Cardiac muscle cell (in vitro differentiated cells and primary cell): ENCODE results near the gene DIPK2B. TPM values are rescaled to one million over a fixed set of nuclear protein-coding genes. Genes with fewer than 3 reads are reported as not detected.

Source experiments
- DNase-seq, 2 donors: peaks; one replicate each; pipeline versions ENCODE4 v3.0.0 to v3.0.0-alpha.2; 2010 to 2017; ENCODE audit warnings: low read depth in 1 of 2, low spot score in 1 of 2
- H3K27ac ChIP-seq: fragments of 200-600 bp; sonication (generic); 2 replicates; pipeline ENCODE4 v1.5.1; 2016
- H3K27me3 ChIP-seq: fragments of 200-600 bp; sonication (generic); 2 replicates; pipeline ENCODE4 v1.6.0; 2016; ENCODE audit warnings: control low read depth
- H3K36me3 ChIP-seq: fragments of 200-600 bp; sonication (generic); 2 replicates; pipeline ENCODE4 v1.5.1; 2016; ENCODE audit warnings: control low read depth
- H3K4me1 ChIP-seq: fragments of 200-600 bp; sonication (generic); 2 replicates; pipeline ENCODE4 v1.8.1; 2017; ENCODE audit warnings: low read depth, mild to moderate bottlenecking, mixed run types
- H3K4me3 ChIP-seq: fragments of 200-600 bp; sonication (generic); 2 replicates; pipeline ENCODE4 v1.5.1; 2016; ENCODE audit warnings: mild to moderate bottlenecking
- H3K9me3 ChIP-seq: fragments of 200-600 bp; sonication (generic); 2 replicates; pipeline ENCODE4 v1.5.1; 2017; ENCODE audit warnings: low read depth, mild to moderate bottlenecking, control low read depth
- polyA plus RNA-seq: library from polyadenylated mRNA; unstranded; fragments of >200 nt; fragmentation: Nextera tagmentation; extraction: Ambion mirVana; gene quantifications from 2 replicates; pipeline ENCODE4 v1.2.1, GENCODE V29; 2016
- total RNA-seq: library from RNA; depleted of rRNA; stranded (reverse); fragments of >200 nt; gene quantifications from 2 replicates; pipeline ENCODE4 v1.2.3, GENCODE V29; 2016
- TF ChIP-seq, protein P1 (sequence below): IDR thresholded peaks from 2 replicates; pipeline ENCODE4 v1.5.1; 2012; ENCODE audit warnings: low read depth, mild to moderate bottlenecking, low read length

The DIPK2B gene
- total and polyA plus RNA-seq, 2 experiments from 2014 or later = 0.30 TPM; not detected in 1

DNA sequence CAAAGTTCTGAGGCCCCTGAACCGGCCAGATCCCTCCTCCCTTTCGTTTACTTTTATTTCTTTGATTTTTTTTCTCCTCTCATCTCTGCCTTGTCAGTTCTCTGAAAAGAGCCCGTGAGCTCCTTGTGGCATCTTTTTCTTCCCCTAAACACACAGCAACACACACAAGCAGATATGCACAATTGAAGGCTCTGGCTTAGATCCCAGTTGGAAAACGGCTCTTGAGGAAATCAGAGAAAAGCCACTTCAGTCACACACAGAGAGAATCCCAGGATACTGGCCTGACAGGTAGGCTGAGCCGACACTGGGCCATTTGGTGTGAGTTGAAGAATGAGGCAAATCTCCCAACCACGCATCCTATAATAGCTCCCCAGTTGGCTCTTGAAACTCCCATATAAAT, 12.9 kb downstream of the DIPK2B start:
- no peak overlapping the region for H3K4me3 ChIP-seq
- TF ChIP-seq, protein P1, sequence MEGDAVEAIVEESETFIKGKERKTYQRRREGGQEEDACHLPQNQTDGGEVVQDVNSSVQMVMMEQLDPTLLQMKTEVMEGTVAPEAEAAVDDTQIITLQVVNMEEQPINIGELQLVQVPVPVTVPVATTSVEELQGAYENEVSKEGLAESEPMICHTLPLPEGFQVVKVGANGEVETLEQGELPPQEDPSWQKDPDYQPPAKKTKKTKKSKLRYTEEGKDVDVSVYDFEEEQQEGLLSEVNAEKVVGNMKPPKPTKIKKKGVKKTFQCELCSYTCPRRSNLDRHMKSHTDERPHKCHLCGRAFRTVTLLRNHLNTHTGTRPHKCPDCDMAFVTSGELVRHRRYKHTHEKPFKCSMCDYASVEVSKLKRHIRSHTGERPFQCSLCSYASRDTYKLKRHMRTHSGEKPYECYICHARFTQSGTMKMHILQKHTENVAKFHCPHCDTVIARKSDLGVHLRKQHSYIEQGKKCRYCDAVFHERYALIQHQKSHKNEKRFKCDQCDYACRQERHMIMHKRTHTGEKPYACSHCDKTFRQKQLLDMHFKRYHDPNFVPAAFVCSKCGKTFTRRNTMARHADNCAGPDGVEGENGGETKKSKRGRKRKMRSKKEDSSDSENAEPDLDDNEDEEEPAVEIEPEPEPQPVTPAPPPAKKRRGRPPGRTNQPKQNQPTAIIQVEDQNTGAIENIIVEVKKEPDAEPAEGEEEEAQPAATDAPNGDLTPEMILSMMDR = no peak
- H3K36me3 ChIP-seq = no peaks in the 10 kb centered on the region
- DNase-seq = peak in 1 of 2 donors; percentile 13
- H3K27me3 ChIP-seq = no peaks in the 10 kb centered on the region
- no peaks in the 10 kb centered on the region for H3K9me3 ChIP-seq
- no peaks in the 10 kb centered on the region for H3K4me1 ChIP-seq
- H3K27ac ChIP-seq = no peak overlapping the region

DNA sequence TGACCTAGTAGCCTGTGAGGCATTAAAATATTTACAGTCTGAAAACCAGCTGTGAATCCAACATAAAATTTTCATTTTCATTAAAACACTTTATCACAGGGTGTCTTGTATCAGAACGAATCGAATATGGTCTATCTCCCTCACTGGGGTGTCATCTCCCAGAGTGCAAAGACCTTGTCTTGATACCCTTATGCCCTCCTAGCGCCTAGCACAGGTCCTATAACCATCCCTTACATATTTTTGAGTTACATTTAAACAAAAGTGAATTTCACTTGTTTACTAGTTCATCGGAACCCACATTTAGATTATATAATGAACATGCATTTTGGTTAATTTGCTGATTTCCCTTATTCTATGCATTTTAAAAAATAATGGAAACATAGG, 14.0 kb downstream of the DIPK2B start:
- TF ChIP-seq, protein P1 = no peak
- H3K36me3 ChIP-seq = no peaks in the 10 kb centered on the region
- no peak overlapping the region for H3K4me3 ChIP-seq
- DNase-seq = no peak
- no peak overlapping the region for H3K27ac ChIP-seq
- H3K4me1 ChIP-seq = no peaks in the 10 kb centered on the region
- H3K27me3 ChIP-seq = no peaks in the 10 kb centered on the region
- no peaks in the 10 kb centered on the region for H3K9me3 ChIP-seq

DNA sequence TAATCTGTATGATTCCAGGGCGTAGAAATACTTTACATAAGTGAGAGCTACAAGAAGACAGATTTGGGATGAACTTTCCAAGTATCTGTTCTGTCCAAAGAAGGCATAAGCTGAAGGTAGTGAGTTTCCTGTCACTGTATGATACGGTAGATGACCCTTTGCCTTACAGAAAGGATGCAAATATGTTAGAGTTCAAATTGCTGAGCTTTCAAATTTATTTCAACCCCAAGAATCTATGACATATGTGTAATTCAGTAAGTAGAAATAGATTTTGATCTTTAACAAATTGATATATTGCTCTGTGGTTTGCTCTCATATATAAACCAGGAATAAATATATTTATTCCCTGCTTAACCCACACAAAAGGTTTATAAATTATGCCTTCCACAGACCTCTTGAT, 16.5 kb downstream of the DIPK2B start:
- no peaks in the 10 kb centered on the region for H3K9me3 ChIP-seq
- no peaks in the 10 kb centered on the region for H3K4me1 ChIP-seq
- no peak overlapping the region for H3K4me3 ChIP-seq
- H3K27me3 ChIP-seq = no peaks in the 10 kb centered on the region
- no peak for DNase-seq
- TF ChIP-seq, protein P1 = no peak
- H3K27ac ChIP-seq = no peak overlapping the region
- no peaks in the 10 kb centered on the region for H3K36me3 ChIP-seq

DNA sequence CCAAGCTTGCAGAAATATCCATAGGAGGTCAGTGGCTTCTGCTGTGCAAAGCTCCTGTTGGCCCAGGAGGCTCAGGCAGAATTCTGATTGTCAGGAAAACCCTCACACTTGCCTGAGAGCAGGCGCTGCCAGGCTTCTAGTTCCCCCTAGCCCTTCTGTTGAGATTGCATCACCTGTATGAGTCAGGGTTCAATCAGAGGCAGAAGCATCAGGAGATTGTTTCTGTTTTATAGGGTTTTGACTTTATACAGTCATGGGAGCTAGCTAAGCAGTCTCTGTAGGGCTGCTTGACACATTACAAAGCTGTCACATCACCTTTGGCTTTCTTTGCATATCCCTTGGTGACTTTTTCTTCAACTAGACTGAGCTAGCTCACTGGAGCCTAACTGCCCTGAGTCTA, 27.8 kb downstream of the DIPK2B start:
- no peak overlapping the region for H3K27ac ChIP-seq
- H3K27me3 ChIP-seq = no peaks in the 10 kb centered on the region
- no peaks in the 10 kb centered on the region for H3K9me3 ChIP-seq
- no peaks in the 10 kb centered on the region for H3K36me3 ChIP-seq
- no peaks in the 10 kb centered on the region for H3K4me1 ChIP-seq
- no peak overlapping the region for H3K4me3 ChIP-seq
- DNase-seq = peak in 1 of 2 donors; percentile 43
- TF ChIP-seq, protein P1 = no peak

DNA sequence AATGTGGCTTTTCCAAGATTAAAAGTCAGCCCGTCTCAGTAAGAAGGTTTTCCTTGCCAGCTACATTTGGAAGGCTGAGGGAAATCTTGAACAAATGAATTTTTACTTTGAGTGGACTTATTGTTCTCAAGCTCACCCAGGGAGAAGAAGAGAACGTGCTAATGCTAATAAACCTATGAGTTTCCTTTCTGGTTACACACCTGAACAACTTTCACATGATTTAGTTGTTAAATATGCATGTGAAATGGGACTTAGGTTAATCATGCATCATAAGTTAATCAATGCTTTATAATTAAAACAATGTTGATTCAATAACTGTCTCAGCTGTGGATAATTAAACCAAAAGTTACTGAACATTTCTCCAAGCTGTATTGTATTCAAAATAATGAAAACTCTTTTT, 33.9 kb downstream of the DIPK2B start:
- Histone ChIP-seq H3K27ac (no peak overlapping the region), H3K4me3 (no peak overlapping the region), H3K36me3 (no peaks in the 10 kb centered on the region), H3K27me3 (no peaks in the 10 kb centered on the region), H3K9me3 (no peaks in the 10 kb centered on the region), H3K4me1 (no peaks in the 10 kb centered on the region)
- TF ChIP-seq, protein P1 = no peak
- DNase-seq = no peak

DNA sequence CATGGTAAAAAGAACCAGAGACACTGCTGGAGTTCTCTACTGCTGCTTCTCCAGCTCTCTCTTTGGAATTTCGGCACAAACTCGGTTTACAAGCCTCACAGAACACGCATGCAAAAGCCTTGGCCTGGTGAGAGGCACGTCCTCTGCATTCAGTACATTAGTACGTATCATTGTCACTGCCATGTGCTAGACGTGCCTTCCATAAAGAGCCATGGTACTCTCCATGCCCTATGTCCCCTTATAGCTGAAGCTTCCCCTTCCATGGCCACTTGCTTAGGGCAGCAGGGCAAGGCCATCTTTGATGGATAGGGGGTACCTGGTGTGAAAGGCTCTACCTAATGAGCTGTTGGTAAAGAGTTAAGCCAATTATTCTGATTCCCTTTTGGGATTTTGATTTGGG, 35.0 kb downstream of the DIPK2B start:
- Histone ChIP-seq H3K36me3 (no peaks in the 10 kb centered on the region), H3K9me3 (no peaks in the 10 kb centered on the region), H3K4me1 (no peaks in the 10 kb centered on the region), H3K27ac (no peak overlapping the region), H3K27me3 (no peaks in the 10 kb centered on the region), H3K4me3 (no peak overlapping the region)
- no peak for DNase-seq
- TF ChIP-seq, protein P1 = no peak
